ENCODE results near the gene EDA2R.

EDA2R gene, protein sequence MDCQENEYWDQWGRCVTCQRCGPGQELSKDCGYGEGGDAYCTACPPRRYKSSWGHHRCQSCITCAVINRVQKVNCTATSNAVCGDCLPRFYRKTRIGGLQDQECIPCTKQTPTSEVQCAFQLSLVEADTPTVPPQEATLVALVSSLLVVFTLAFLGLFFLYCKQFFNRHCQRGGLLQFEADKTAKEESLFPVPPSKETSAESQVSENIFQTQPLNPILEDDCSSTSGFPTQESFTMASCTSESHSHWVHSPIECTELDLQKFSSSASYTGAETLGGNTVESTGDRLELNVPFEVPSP

GRCh38 chrX:66638591-66639500, at the start of gene EDA2R:
EDA2R (minus strand) TSS chrX:66639078; CDS start chrX:66616020, 23,058 bp downstream.
- peak in 2 of 3 experiments; percentile 0 to 13 for DNase-seq (ENCODE audit: low read depth in 3 of 3)

GRCh38 chrX:66684196-66684595, 45.3 kb upstream of the EDA2R start:
- DNase-seq (ENCODE audit: low read depth in 3 of 3) = no peak

DNA sequence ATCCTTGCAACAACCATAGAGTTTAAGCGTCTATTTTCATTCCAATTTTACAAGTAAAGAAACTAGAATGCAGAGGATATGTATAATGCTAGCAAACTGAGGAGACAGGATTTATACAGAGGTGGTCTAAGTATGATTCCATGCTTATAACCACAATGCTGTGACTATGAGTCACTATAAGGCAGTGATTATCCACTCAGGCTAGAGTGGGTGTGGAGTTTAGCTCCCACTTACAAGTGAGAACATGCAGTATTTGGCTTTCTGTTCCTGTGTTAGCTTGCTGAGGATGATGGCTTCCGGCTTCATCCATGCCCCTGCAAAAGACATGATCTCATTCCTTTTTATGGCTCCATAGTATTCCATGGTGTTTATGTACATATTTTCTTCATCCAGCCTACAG, 41.6 kb upstream of the EDA2R start:
- DNase-seq (ENCODE audit: low read depth in 3 of 3) = no peak

GRCh38 chrX:66677430-66677829, 38.6 kb upstream of the EDA2R start:
- no peak for DNase-seq (ENCODE audit: low read depth in 3 of 3)

DNA sequence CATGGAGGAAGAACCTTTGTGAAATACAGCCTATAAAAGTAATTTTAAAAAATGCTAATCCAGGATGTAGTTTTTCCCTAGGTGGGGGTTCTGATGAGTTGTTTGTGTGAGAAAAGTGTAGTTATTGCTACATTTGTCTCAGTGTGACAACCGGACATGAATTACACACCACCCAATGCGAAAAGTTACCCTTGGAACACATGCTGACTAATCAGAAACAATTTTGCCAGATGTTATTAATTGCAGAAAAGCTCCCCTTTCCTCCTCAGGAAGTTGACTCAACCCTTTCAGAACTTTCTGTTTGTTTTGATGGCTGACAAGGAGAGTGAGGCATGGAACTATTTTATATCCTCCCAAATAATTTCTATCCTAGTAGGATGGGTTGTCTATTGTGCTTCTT, 38.1 kb upstream of the EDA2R start:
- no peak for DNase-seq (ENCODE audit: low read depth in 3 of 3)

- no peak for DNase-seq (ENCODE audit: low read depth in 3 of 3)
Measured at GRCh38 chrX:66676413-66676812, 37.5 kb upstream of the EDA2R start.

DNA sequence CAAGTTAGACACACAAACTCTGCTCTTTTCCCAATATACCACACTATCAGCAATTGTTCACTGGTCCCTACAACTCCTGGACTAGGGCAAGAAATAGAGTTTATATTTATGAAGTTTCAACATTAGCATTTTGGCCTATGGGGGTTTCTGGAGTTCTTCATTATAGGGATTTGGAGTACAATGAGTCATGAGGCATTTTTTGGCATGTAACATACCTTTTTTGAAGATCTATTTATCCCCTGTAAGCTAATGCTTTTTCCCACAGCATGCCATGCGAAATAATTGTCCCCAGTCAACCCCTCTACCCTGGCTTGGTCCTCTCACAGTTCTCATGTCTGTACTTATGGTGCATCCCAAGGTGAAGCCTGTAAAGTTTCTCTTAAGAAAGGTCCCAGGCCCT, 36.7 kb upstream of the EDA2R start:
- DNase-seq (ENCODE audit: low read depth in 3 of 3) = no peak

- no peak for DNase-seq (ENCODE audit: low read depth in 3 of 3)
Measured at GRCh38 chrX:66674506-66674905, 35.6 kb upstream of the EDA2R start.

GRCh38 chrX:66672106-66672505, 33.2 kb upstream of the EDA2R start:
- DNase-seq (ENCODE audit: low read depth in 3 of 3) = no peak

- no peak for DNase-seq (ENCODE audit: low read depth in 3 of 3)
Measured at GRCh38 chrX:66654411-66654810, 15.5 kb upstream of the EDA2R start.

DNA sequence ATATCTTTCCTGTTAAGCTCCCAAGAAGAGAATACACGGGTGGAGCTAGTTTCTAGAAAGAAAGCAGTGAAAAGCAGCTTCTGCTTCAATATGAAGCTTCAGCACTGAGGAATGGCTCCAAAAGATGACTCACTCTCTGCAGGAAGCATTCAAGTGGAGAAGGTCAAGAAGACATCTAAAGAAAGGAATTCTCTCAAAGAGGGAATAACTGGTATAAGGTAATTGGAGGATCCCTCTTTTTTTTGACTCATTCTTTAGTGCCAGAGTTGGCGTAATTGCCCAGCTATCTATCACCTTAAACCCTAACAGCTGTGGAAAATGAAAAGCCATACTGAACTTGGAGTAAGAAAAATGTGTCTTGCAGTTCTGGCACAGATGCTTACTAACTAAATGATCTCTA, 3.5 kb downstream of the EDA2R start:
- no peak for DNase-seq (ENCODE audit: low read depth in 3 of 3)

GRCh38 chrX:66634272-66634671, 4.6 kb downstream of the EDA2R start:
- no peak for DNase-seq (ENCODE audit: low read depth in 3 of 3)

- no peak for DNase-seq (ENCODE audit: low read depth in 3 of 3)
Measured at GRCh38 chrX:66633541-66633940, 5.3 kb downstream of the EDA2R start.

- DNase-seq (ENCODE audit: low read depth in 3 of 3) = no peak
Measured at GRCh38 chrX:66632981-66633380, 5.9 kb downstream of the EDA2R start.

- DNase-seq (ENCODE audit: low read depth in 3 of 3) = no peak
Measured at GRCh38 chrX:66632473-66632872, 6.4 kb downstream of the EDA2R start.

DNA sequence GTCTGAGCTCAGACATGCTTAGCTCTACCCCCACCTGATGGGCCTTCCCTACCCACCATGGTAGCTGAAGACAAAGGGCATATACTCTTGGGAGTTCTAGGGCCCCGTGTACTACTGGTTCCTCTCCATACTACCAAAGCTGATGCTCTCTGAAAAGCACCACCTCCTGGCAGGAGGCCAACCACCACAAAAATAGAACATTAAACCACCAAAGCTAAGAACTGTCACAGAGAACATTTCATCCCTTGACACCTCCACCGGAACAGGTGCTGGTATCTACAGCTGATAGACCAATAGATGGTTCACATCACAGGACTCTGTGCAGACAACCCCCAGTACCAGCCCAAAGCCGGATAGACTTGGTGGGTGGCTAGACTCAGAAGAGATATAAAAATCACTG, 13.4 kb downstream of the EDA2R start:
- no peak for DNase-seq (ENCODE audit: low read depth in 3 of 3)

- no peak for DNase-seq (ENCODE audit: low read depth in 3 of 3)
Measured at GRCh38 chrX:66622209-66622608, 16.7 kb downstream of the EDA2R start.

DNA sequence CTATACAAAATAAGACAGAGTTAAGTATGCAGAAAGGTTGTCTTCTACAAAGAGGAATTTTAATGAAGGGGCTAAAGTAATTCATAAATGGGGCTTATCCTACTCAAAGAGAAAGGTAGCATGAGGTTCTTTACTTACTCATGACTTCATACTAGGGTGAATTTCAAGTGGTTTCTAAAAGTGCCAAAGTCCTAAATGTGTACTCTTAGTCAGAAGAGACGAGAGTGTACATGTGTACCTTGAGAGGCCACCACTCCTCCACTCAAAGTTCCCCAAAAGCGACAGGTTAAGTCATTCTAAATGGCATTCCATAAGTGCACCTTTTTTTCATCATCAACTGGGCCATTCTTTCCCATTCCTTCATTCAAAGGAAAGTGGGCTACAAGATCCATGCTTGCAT, 21.9 kb downstream of the EDA2R start:
- DNase-seq (ENCODE audit: low read depth in 3 of 3) = no peak

DNA sequence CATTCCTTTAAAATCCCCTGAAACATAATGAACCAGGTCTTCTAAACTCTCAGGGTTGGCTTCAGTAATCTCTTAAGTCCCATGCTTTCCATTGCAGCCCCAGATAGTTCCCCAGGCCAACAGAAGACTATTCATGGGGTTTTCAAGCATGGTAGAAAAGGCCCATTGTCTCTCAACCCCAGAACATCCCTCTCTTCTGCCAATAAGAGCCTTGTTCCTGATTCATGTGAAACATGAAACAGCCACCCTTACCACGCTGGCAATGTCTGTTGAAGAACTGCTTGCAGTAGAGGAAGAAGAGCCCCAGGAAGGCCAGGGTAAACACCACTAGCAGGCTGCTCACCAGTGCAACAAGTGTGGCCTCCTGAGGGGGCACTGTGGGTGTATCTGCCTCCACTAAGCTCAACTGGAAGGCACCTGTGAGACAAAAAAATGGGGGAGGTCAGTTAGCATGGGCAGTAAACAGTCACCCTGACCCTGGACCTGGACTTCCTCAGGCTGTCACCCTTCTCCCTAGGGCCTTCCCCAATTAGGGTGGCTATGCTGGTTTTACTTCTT, 36.4 kb downstream of the EDA2R start:
- DNase-seq (ENCODE audit: low read depth in 3 of 3) = no peak

- no peak for DNase-seq (ENCODE audit: low read depth in 3 of 3)
Measured at GRCh38 chrX:66601522-66601921, 37.4 kb downstream of the EDA2R start.

- no peak for DNase-seq (ENCODE audit: low read depth in 3 of 3)
Measured at GRCh38 chrX:66579219-66579618, 59.7 kb downstream of the EDA2R start.

- no peak for DNase-seq (ENCODE audit: low read depth in 3 of 3)
Measured at GRCh38 chrX:66553973-66554372, 84.9 kb downstream of the EDA2R start.

GRCh38 chrX:66547847-66548369, 91.0 kb downstream of the EDA2R start:
- DNase-seq (ENCODE audit: low read depth in 3 of 3) = no peak
